MM.1S (cell line): ENCODE results near the gene MSGN1.
A peak's percentile ranks its signal among the peaks of the same experiment; 100 is the strongest.

ENCODE experiments used
- DNase-seq: peaks from one replicate; pipeline ENCODE4 v3.0.0-alpha.2; 2015
- H2AFZ ChIP-seq: fragments of 300-600 bp; sonication (generic); 2 replicates; pipeline ENCODE4 v1.6.0; 2016; ENCODE audit warnings: antibody characterized with exemption, low read length
- H3F3A ChIP-seq: fragments of 300-600 bp; sonication (generic); 2 replicates; pipeline ENCODE4 v1.6.1; 2016; ENCODE audit warnings: mild to moderate bottlenecking, antibody characterized with exemption, low read length, moderate library complexity, mixed read lengths; ENCODE audit not compliant: insufficient read depth
- H3K27ac ChIP-seq: fragments of 300-600 bp; sonication (generic); 2 replicates; pipeline ENCODE4 v1.5.1; 2016; ENCODE audit warnings: mild to moderate bottlenecking, low read length
- H3K27me3 ChIP-seq: fragments of 300-600 bp; sonication (generic); replicated peaks from 2 replicates; pipeline ENCODE4 v1.6.0; 2016; ENCODE audit warnings: low read length; ENCODE audit not compliant: insufficient read depth
- H3K36me3 ChIP-seq: fragments of 300-600 bp; sonication (generic); replicated peaks from 2 replicates; pipeline ENCODE4 v1.6.1; 2016; ENCODE audit warnings: mild to moderate bottlenecking, low read length, mixed read lengths; ENCODE audit not compliant: insufficient read depth
- H3K4me1 ChIP-seq: fragments of 300-600 bp; sonication (generic); 2 replicates; pipeline ENCODE4 v1.6.1; 2016; ENCODE audit warnings: low read length, mixed read lengths
- H3K4me2 ChIP-seq: fragments of 300-600 bp; sonication (generic); 2 replicates; pipeline ENCODE4 v1.6.0; 2016; ENCODE audit warnings: low read depth, low read length
- H3K4me3 ChIP-seq: fragments of 300-600 bp; sonication (generic); 2 replicates; pipeline ENCODE4 v1.5.1; 2016; ENCODE audit warnings: low read length, mixed read lengths
- H3K79me2 ChIP-seq: fragments of 300-600 bp; sonication (generic); 2 replicates; pipeline ENCODE4 v1.6.1; 2016; ENCODE audit warnings: mixed run types, low read length, mixed read lengths
- H3K9ac ChIP-seq: fragments of 300-600 bp; sonication (generic); 2 replicates; pipeline ENCODE4 v1.6.1; 2016; ENCODE audit warnings: low read length, mixed read lengths
- H3K9me2 ChIP-seq: fragments of 300-600 bp; sonication (generic); replicated peaks from 2 replicates; pipeline ENCODE4 v1.6.1; 2016; ENCODE audit warnings: mild to moderate bottlenecking, low read length, mixed read lengths; ENCODE audit not compliant: insufficient read depth
- H3K9me3 ChIP-seq: fragments of 300-600 bp; sonication (generic); replicated peaks from 2 replicates; pipeline ENCODE4 v1.6.1; 2016; ENCODE audit warnings: mild to moderate bottlenecking, low read length, mixed read lengths; ENCODE audit not compliant: insufficient read depth
- H4K20me1 ChIP-seq: fragments of 300-600 bp; sonication (generic); 2 replicates; pipeline ENCODE4 v1.6.1; 2016; ENCODE audit warnings: mild to moderate bottlenecking, low read length, moderate library complexity, mixed read lengths; ENCODE audit not compliant: insufficient read depth
- CTCF ChIP-seq: fragments of 300-600 bp; sonication (generic); IDR thresholded peaks from 2 replicates; pipeline ENCODE4 v1.5.1; 2016; ENCODE audit warnings: antibody characterized with exemption, low read length, mixed read lengths
- EZH2 ChIP-seq: fragments of 300-600 bp; sonication (generic); optimal IDR thresholded peaks from 2 replicates; pipeline ENCODE3; 2017; ENCODE audit warnings: low read depth, mild to moderate bottlenecking, antibody characterized with exemption, low read length, mixed read lengths
- EZH2phosphoT487 ChIP-seq: fragments of 300-600 bp; sonication (generic); IDR thresholded peaks from 2 replicates; pipeline ENCODE4 v1.6.1; 2018; ENCODE audit warnings: antibody characterized with exemption, low read length

The MSGN1 gene

GRCh38 chr2:17791817-17792130 lies 24.5 kb upstream of the MSGN1 start:
- H3K4me1 ChIP-seq, result peaks cover 7% of the 10 kb centered on the region
- no peaks in the 10 kb centered on the region for H3K79me2 ChIP-seq
- no peaks in the 10 kb centered on the region for H3K27me3 ChIP-seq
- H3K4me2 ChIP-seq, result no peak overlapping the region
- no peaks in the 10 kb centered on the region for H3K9me2 ChIP-seq
- no peak overlapping the region for H3K4me3 ChIP-seq
- H3K9ac ChIP-seq, result no peak overlapping the region
- no peak for TF ChIP-seq EZH2phosphoT487
- TF ChIP-seq EZH2, result no peak
- no peak for TF ChIP-seq CTCF
- no peaks in the 10 kb centered on the region for H3K9me3 ChIP-seq
- no peak overlapping the region for H3K27ac ChIP-seq
- DNase-seq, result no peak
- H3K36me3 ChIP-seq, result no peaks in the 10 kb centered on the region
- no peak overlapping the region for H2AFZ ChIP-seq
- H3F3A ChIP-seq, result 0 out of 2 replicates have a peak, but pooled peaks cover 3% of the 10 kb centered on the region
- no peaks in the 10 kb centered on the region for H4K20me1 ChIP-seq

- no peak overlapping the region for H3K27ac ChIP-seq
- 0 out of 2 replicates have a peak, but pooled peaks cover 3% of the 10 kb centered on the region for H3F3A ChIP-seq
- H3K36me3 ChIP-seq, result no peaks in the 10 kb centered on the region
- peaks cover 7% of the 10 kb centered on the region for H3K4me1 ChIP-seq
- no peak for TF ChIP-seq EZH2phosphoT487
- no peak for TF ChIP-seq CTCF
- TF ChIP-seq EZH2, result no peak
- no peaks in the 10 kb centered on the region for H3K9me3 ChIP-seq
- no peak overlapping the region for H3K4me3 ChIP-seq
- H3K79me2 ChIP-seq, result no peaks in the 10 kb centered on the region
- H2AFZ ChIP-seq, result no peak overlapping the region
- DNase-seq, result peak; percentile 28
- no peak overlapping the region for H3K4me2 ChIP-seq
- H4K20me1 ChIP-seq, result no peaks in the 10 kb centered on the region
- no peaks in the 10 kb centered on the region for H3K27me3 ChIP-seq
- H3K9ac ChIP-seq, result no peak overlapping the region
- H3K9me2 ChIP-seq, result no peaks in the 10 kb centered on the region
These were observed 23.7 kb upstream of the MSGN1 start for GRCh38 chr2:17792515-17792914.

GRCh38 chr2:17793296-17793695 lies 23.0 kb upstream of the MSGN1 start:
- TF ChIP-seq CTCF (no peak), EZH2 (no peak), EZH2phosphoT487 (no peak)
- peaks cover 7% of the 10 kb centered on the region for H3K4me1 ChIP-seq
- no peak overlapping the region for H3K4me2 ChIP-seq
- H3K9me2 ChIP-seq, result no peaks in the 10 kb centered on the region
- no peaks in the 10 kb centered on the region for H3K9me3 ChIP-seq
- H3K36me3 ChIP-seq, result no peaks in the 10 kb centered on the region
- no peak overlapping the region for H3K9ac ChIP-seq
- H3K27me3 ChIP-seq, result no peaks in the 10 kb centered on the region
- no peak overlapping the region for H3K4me3 ChIP-seq
- H3K27ac ChIP-seq, result no peak overlapping the region
- no peaks in the 10 kb centered on the region for H4K20me1 ChIP-seq
- H3K79me2 ChIP-seq, result no peaks in the 10 kb centered on the region
- DNase-seq, result no peak
- 0 out of 2 replicates have a peak, but pooled peaks cover 3% of the 10 kb centered on the region for H3F3A ChIP-seq
- no peak overlapping the region for H2AFZ ChIP-seq
